T-helper 1 cell treated with Interleukin-12 subunit alpha and Interleukin-12 subunit beta and Interleukin-4 antibody, amounts not matched to agents 30 μg/mL and 1 μg/mL, for 36 hours (primary cell): ENCODE measurements around the gene ZNF664.

ENCODE experiments used
- H3K27ac Mint-ChIP-seq: one replicate; pipeline ENCODE4 v1.8.0; 2021; ENCODE audit warnings: mild to moderate bottlenecking, mixed read lengths
- H3K27me3 Mint-ChIP-seq: one replicate; pipeline ENCODE4 v1.8.0; 2021; ENCODE audit warnings: low read depth, mixed read lengths
- H3K36me3 Mint-ChIP-seq: one replicate; pipeline ENCODE4 v1.8.0; 2021; ENCODE audit warnings: low read depth, mixed read lengths
- H3K4me1 Mint-ChIP-seq: one replicate; pipeline ENCODE4 v1.8.0; 2021; ENCODE audit warnings: low read depth, mixed read lengths
- H3K4me3 Mint-ChIP-seq: one replicate; pipeline ENCODE4 v1.8.0; 2021; ENCODE audit warnings: mild to moderate bottlenecking, moderate library complexity, mixed read lengths
- H3K9me3 Mint-ChIP-seq: one replicate; pipeline ENCODE4 v1.8.0; 2021; ENCODE audit warnings: mixed read lengths

Gene ZNF664

GRCh38 chr12:124041907-124042306 lies 68.9 kb downstream of the ZNF664 start:
- no peaks in the 10 kb centered on the region for H3K4me1 Mint-ChIP-seq
- peaks cover 14% of the 10 kb centered on the region for H3K27me3 Mint-ChIP-seq
- no peaks in the 10 kb centered on the region for H3K36me3 Mint-ChIP-seq
- no peak overlapping the region for H3K27ac Mint-ChIP-seq
- H3K4me3 Mint-ChIP-seq: no peak overlapping the region
- H3K9me3 Mint-ChIP-seq: peaks cover 10% of the 10 kb centered on the region

- Mint-ChIP-seq H3K27ac (no peak overlapping the region), H3K27me3 (peaks cover under 1% of the 10 kb centered on the region), H3K36me3 (no peaks in the 10 kb centered on the region), H3K4me1 (no peaks in the 10 kb centered on the region), H3K4me3 (no peak overlapping the region), H3K9me3 (peaks cover 25% of the 10 kb centered on the region)
These were observed 71.0 kb downstream of the ZNF664 start for GRCh38 chr12:124044021-124044420.

GRCh38 chr12:124044809-124045321 lies 71.8 kb downstream of the ZNF664 start:
- H3K4me1 Mint-ChIP-seq: no peaks in the 10 kb centered on the region
- no peak overlapping the region for H3K27ac Mint-ChIP-seq
- no peak overlapping the region for H3K4me3 Mint-ChIP-seq
- H3K27me3 Mint-ChIP-seq: no peaks in the 10 kb centered on the region
- H3K36me3 Mint-ChIP-seq: peaks cover 3% of the 10 kb centered on the region
- H3K9me3 Mint-ChIP-seq: peaks cover 25% of the 10 kb centered on the region

GRCh38 chr12:124045671-124046455 lies 72.8 kb downstream of the ZNF664 start:
- Mint-ChIP-seq H3K36me3 (peaks cover 3% of the 10 kb centered on the region), H3K4me1 (no peaks in the 10 kb centered on the region), H3K4me3 (no peak overlapping the region), H3K27me3 (no peaks in the 10 kb centered on the region), H3K27ac (no peak overlapping the region), H3K9me3 (peaks cover 25% of the 10 kb centered on the region)

GRCh38 chr12:124046456-124046740 lies 73.4 kb downstream of the ZNF664 start:
- Mint-ChIP-seq H3K27me3 (no peaks in the 10 kb centered on the region), H3K36me3 (peaks cover 3% of the 10 kb centered on the region), H3K27ac (no peak overlapping the region), H3K9me3 (peaks cover 25% of the 10 kb centered on the region), H3K4me1 (no peaks in the 10 kb centered on the region), H3K4me3 (no peak overlapping the region)

GRCh38 chr12:124047045-124047566 lies 74.1 kb downstream of the ZNF664 start:
- Mint-ChIP-seq H3K27me3 (no peaks in the 10 kb centered on the region), H3K4me3 (no peak overlapping the region), H3K27ac (no peak overlapping the region), H3K9me3 (peaks cover 25% of the 10 kb centered on the region), H3K36me3 (peaks cover 3% of the 10 kb centered on the region), H3K4me1 (no peaks in the 10 kb centered on the region)

- Mint-ChIP-seq H3K36me3 (peaks cover 3% of the 10 kb centered on the region), H3K9me3 (peaks cover 25% of the 10 kb centered on the region), H3K4me3 (no peak overlapping the region), H3K27ac (no peak overlapping the region), H3K4me1 (no peaks in the 10 kb centered on the region), H3K27me3 (no peaks in the 10 kb centered on the region)
These were observed 76.6 kb downstream of the ZNF664 start for GRCh38 chr12:124049451-124050094.

- Mint-ChIP-seq H3K4me3 (no peak overlapping the region), H3K36me3 (peaks cover 3% of the 10 kb centered on the region), H3K27ac (no peak overlapping the region), H3K9me3 (peaks cover 2% of the 10 kb centered on the region), H3K4me1 (no peaks in the 10 kb centered on the region), H3K27me3 (no peaks in the 10 kb centered on the region)
These were observed 80.8 kb downstream of the ZNF664 start for GRCh38 chr12:124053851-124054250.

- Mint-ChIP-seq H3K36me3 (no peaks in the 10 kb centered on the region), H3K4me1 (no peaks in the 10 kb centered on the region), H3K4me3 (no peak overlapping the region), H3K27me3 (peaks cover 7% of the 10 kb centered on the region), H3K9me3 (no peaks in the 10 kb centered on the region), H3K27ac (no peak overlapping the region)
These were observed 82.1 kb downstream of the ZNF664 start for GRCh38 chr12:124055066-124055465.

- no peak overlapping the region for H3K27ac Mint-ChIP-seq
- H3K9me3 Mint-ChIP-seq: no peaks in the 10 kb centered on the region
- no peak overlapping the region for H3K4me3 Mint-ChIP-seq
- H3K36me3 Mint-ChIP-seq: no peaks in the 10 kb centered on the region
- H3K4me1 Mint-ChIP-seq: no peaks in the 10 kb centered on the region
- H3K27me3 Mint-ChIP-seq: peaks cover 7% of the 10 kb centered on the region
These were observed 84.7 kb downstream of the ZNF664 start for GRCh38 chr12:124057691-124058090.

GRCh38 chr12:124059752-124060151 lies 86.7 kb downstream of the ZNF664 start:
- Mint-ChIP-seq H3K4me1 (no peaks in the 10 kb centered on the region), H3K27me3 (peaks cover 7% of the 10 kb centered on the region), H3K4me3 (no peak overlapping the region), H3K27ac (no peak overlapping the region), H3K9me3 (no peaks in the 10 kb centered on the region), H3K36me3 (no peaks in the 10 kb centered on the region)
